ENCODE results near the gene CIITA.
A peak's percentile ranks its signal among the peaks of the same experiment; 100 is the strongest.

CIITA gene

GRCh38 chr16:10880594-10881452 lies 3.8 kb downstream of the CIITA start:
- no peak for DNase-seq (ENCODE audit: low read depth)

GRCh38 chr16:10881479-10882030 lies 4.6 kb downstream of the CIITA start:
- no peak for DNase-seq (ENCODE audit: low read depth)

DNA sequence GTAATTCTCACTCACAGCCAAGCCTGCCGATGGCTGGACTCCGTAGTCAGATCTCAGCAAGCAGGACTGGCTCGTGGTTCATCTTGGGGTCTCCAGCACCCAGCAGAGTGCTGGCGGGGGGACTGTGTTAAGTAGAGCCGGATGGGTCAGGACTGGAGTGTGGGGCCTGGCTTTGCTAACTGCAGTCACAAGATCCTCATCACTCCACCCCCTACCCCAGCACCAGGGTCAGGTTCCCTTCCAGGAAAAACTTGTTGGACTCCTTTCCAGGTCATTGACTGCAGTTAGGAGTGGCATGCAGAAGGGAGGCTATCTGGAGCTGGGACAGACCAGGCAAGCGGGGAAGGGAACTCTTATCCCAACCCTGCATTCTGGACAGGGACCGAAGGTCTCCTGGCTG lies 6.0 kb downstream of the CIITA start:
- no peak for DNase-seq (ENCODE audit: low read depth)

DNA sequence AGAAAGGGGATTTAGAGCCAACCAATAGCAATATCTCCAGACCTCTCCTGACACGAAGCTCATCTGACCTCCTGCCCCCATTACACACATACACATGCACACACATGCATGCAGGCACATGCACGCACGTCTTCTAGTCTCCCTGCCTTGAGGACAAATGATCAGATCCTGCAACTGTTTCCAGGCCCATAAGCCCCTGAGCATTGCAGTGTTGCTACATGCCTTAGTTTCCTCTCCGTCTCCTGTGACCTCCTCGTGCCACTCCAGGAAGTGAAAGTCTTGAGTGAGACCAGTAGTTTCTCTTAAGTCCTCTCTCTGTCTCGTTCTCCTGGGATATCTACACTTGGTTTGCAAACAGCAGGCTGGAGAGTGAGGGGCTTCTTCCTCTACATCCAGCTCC lies 8.2 kb downstream of the CIITA start:
- no peak for DNase-seq (ENCODE audit: low read depth)

DNA sequence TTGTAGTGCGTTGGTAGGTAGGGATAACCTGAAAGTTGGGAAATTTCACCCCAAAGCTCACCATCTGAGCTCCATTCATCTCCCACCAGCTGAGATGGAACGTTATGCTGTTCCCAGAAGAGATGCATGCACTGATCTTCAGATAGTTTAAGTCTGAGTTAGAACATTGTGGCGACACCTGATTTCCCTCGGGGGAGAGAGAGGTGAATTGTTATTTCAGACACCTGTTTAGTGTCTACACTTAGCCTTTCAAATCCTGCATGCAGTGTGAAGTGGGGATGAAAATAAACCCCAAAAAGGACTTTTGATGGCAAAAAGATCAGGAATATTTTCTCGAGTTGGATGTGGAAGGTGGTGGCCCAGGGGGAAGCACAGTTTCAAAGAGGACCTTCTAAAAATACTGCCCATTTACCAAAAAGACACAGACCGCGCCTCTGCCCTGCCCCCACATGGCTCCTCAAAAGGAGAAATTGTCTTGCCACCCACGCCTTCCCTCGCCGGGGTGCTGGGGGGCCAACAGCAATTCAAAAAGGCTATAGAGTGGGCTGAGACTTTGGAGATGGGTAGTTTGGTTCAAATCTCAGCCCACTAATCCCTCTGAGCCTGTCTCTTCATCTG lies 11.4 kb downstream of the CIITA start:
- DNase-seq (ENCODE audit: low read depth): no peak

GRCh38 chr16:10889855-10890254 lies 12.9 kb downstream of the CIITA start:
- DNase-seq (ENCODE audit: low read depth): no peak

DNA sequence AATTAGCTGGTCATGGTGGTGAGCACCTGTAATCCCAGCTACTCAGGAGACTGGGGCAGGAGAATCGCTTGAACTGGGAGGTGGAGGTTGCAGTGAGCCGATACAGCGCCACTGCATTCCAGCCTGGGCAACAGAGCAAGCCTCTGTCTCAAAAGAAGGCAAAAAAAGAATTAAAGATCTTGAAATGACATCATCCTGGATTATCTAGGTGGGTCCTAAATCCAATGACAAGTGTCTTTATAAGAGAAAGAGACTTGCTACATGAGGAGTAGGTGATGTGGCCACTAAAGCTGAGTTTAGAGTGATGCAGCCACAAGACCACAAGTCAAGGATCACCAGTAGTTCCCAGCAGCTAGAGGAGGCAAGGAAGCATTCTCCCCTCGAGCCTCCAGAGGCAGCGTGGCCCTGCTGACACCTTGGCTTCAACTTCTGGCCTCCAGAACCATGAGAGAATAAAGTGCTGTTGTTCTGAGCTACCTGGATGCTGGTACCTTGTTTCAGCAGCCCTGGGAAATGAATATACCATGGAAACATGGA lies 15.8 kb downstream of the CIITA start:
- DNase-seq (ENCODE audit: low read depth): no peak

DNA sequence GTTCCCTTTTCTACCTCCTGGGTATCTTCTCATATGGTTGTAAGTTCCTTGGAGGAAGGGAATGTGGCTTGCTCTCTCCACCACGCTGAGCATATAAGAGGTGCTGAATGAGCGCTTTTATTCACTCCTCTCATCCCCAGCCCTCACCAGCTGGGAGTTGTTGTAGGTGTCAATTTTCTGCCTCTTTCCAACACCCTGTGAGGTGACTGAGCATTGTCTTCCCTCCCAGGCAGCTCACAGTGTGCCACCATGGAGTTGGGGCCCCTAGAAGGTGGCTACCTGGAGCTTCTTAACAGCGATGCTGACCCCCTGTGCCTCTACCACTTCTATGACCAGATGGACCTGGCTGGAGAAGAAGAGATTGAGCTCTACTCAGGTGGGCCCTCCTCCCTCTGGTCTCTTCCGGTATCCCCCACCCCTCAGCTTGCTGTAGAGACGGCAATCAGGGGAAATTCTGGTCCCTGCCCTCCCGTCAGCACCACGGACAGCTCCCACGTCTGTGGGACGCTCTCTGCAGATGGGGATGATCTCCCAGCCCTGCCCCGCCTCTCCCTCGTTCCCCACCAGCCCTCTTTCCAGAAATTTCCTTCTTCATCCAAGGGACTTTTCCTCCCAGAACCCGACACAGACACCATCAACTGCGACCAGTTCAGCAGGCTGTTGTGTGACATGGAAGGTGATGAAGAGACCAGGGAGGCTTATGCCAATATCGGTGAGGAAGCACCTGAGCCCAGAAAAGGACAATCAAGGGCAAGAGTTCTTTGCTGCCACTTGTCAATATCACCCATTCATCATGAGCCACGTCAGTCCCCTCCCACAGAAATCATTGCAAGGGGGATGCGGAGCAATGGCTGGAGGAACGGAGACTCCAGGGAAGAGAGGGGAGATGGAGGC lies 18.3 kb downstream of the CIITA start:
- DNase-seq (ENCODE audit: low read depth): no peak

GRCh38 chr16:10896165-10896564 lies 19.2 kb downstream of the CIITA start:
- no peak for DNase-seq (ENCODE audit: low read depth)

DNA sequence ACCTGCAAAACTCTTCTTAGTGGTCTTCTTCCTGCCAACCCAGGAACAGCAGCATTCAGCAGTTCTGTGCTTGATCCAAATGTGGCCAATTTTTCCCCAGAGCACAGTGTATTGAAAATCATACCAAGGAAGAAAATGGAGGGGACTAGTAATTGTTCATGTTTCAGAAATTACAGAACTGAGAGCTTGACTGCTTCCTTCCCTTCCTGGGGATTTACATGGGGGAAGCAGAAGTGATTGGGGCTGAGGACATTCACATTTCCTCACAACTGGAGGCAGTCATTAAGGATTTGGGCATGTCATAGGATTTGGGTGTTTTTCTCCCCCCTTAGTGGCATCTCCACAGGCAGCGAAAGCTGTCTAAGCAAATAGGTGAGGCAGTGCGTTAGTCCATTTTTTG lies 19.7 kb downstream of the CIITA start:
- DNase-seq (ENCODE audit: low read depth): no peak

- no peak for DNase-seq (ENCODE audit: low read depth)
Measured at GRCh38 chr16:10897134-10897533, 20.1 kb downstream of the CIITA start.

DNA sequence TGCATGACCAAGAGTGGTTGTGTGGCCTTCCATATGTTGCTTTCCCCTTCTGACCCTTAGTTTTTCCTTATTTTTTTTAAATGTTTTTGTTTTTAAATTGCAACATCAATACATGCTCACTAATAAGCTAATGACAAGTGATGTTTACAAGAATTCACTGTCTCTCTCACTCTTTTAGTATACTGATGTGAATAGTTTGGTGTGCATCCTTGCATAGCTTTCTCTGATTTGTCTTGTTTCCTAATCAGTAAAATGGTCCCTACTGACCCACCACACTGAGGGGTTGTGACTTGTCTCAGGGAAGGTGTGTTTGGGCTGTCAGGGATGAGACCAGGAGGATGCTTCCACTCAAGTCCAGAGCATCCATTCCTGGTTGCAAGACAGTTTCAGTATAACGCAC lies 26.0 kb downstream of the CIITA start:
- DNase-seq (ENCODE audit: low read depth): no peak

DNA sequence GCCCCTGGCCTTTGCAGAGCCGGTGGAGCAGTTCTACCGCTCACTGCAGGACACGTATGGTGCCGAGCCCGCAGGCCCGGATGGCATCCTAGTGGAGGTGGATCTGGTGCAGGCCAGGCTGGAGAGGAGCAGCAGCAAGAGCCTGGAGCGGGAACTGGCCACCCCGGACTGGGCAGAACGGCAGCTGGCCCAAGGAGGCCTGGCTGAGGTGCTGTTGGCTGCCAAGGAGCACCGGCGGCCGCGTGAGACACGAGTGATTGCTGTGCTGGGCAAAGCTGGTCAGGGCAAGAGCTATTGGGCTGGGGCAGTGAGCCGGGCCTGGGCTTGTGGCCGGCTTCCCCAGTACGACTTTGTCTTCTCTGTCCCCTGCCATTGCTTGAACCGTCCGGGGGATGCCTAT lies 29.5 kb downstream of the CIITA start:
- no peak for DNase-seq (ENCODE audit: low read depth)

- DNase-seq (ENCODE audit: low read depth): no peak
Measured at GRCh38 chr16:10906914-10907756, 30.1 kb downstream of the CIITA start.

- DNase-seq (ENCODE audit: low read depth): no peak
Measured at GRCh38 chr16:10907757-10908045, 30.7 kb downstream of the CIITA start.

DNA sequence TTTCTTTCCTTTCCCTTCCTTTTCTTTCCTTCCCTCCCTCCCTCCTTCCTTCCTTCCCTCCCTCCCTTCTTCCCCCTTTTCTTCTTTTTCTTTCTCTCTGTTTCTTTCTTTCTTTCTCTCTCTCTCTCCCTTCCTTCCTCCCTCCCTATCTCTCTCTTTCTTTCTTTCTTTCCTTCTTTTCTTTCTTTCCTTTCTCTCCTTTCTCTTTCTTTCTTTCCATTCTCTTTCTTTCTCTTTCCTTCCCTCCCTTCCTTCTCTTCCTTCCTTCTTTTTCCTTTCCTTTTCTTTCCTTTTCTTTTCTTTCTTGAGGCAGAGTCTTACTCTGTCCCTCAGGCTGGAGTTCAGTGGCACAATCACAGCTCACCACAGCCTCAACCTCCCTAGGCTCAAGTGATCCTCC lies 34.3 kb downstream of the CIITA start:
- no peak for DNase-seq (ENCODE audit: low read depth)

DNA sequence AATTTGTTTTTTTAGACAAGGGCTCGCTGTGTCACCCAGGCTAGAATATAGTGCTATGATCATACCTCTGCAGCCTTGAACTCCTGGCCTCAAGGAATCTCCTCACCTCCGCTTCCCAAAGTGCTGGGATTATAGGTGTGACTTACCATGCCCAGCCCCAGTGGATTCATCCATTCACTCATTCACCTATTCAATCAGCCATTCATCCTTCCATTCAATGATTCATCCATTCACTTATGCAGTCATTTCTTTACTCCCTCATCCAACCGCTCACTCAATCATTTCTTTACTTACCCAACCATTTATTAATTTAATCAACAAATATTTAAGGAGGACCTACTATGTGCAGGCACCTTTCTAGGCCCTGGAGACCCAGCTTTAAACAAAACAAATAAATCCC lies 39.5 kb downstream of the CIITA start:
- DNase-seq (ENCODE audit: low read depth): no peak

DNA sequence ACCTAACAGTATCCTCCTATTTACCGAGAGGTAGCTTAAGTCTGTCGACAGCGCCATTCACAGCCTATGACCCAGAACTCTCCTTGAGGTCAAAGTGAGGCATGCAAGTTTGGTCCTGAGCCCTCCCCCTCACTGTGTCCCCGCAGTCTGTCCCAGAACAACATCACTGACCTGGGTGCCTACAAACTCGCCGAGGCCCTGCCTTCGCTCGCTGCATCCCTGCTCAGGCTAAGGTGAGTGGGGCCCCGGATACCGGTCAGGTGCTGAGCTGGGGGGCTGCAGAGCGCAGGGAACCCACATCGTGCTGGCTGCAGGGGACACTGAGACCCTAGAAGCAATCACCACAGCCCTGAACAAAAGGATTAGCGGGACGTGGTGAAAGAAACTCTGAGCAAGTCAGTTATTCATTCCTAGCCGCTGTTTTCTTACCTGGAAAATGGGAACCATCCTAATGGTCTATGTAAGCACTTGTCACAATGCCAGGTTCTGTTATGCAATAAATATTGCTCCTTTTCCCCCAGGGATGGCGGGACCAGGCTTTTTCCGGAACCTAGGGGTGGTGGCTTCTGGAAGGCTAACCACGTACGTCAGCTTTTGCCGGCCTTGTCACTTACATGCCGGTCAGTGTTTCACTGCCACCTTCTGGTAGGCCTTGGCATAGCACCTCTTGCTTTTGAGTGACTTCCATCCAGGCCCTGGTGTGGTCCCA lies 41.4 kb downstream of the CIITA start:
- peak; percentile 86 for DNase-seq (ENCODE audit: low read depth)

- no peak for DNase-seq (ENCODE audit: low read depth)
Measured at GRCh38 chr16:10919003-10919351, 42.0 kb downstream of the CIITA start.

GRCh38 chr16:10920726-10921427 lies 43.9 kb downstream of the CIITA start:
- DNase-seq (ENCODE audit: low read depth): no peak

Data from HS-5 (cell line).